Measurements from ENCODE around the gene CCDC93.
A peak's percentile ranks its signal among the peaks of the same experiment; 100 is the strongest.

Gene CCDC93

GRCh38 chr2:118013724-118014491 lies at the start of gene CCDC93:
TSS of gene CCDC93 (minus strand) at chr2:118014070. CDS start at chr2:118013995, 75 bp downstream.
- peak; percentile 78 to 91 (median 84) for DNase-seq

GRCh38 chr2:118062669-118063068 lies 48.8 kb upstream of the CCDC93 start:
- DNase-seq = no peak

GRCh38 chr2:118062048-118062447 lies 48.2 kb upstream of the CCDC93 start:
- no peak for DNase-seq

- no peak for DNase-seq
Measured at GRCh38 chr2:118061135-118061955, 47.5 kb upstream of the CCDC93 start.

- DNase-seq = no peak
Measured at GRCh38 chr2:118059919-118060478, 46.1 kb upstream of the CCDC93 start.

- DNase-seq = no peak
Measured at GRCh38 chr2:118058951-118059350, 45.1 kb upstream of the CCDC93 start.

GRCh38 chr2:118056801-118057200 lies 42.9 kb upstream of the CCDC93 start:
- no peak for DNase-seq

- DNase-seq = no peak
Measured at GRCh38 chr2:118056165-118056534, 42.3 kb upstream of the CCDC93 start.

GRCh38 chr2:118055512-118056164 lies 41.8 kb upstream of the CCDC93 start:
- DNase-seq = no peak

- DNase-seq = no peak
Measured at GRCh38 chr2:118054213-118055008, 40.5 kb upstream of the CCDC93 start.

- DNase-seq = no peak
Measured at GRCh38 chr2:118053681-118054080, 39.8 kb upstream of the CCDC93 start.

GRCh38 chr2:118052474-118052873 lies 38.6 kb upstream of the CCDC93 start:
- DNase-seq = no peak

GRCh38 chr2:118051826-118052358 lies 38.0 kb upstream of the CCDC93 start:
- no peak for DNase-seq

- DNase-seq = no peak
Measured at GRCh38 chr2:118050974-118051373, 37.1 kb upstream of the CCDC93 start.

- no peak for DNase-seq
Measured at GRCh38 chr2:118050386-118050785, 36.5 kb upstream of the CCDC93 start.

GRCh38 chr2:118049816-118050140 lies 35.9 kb upstream of the CCDC93 start:
- DNase-seq = no peak

GRCh38 chr2:118049140-118049815 lies 35.4 kb upstream of the CCDC93 start:
- no peak for DNase-seq

GRCh38 chr2:118048401-118048800 lies 34.5 kb upstream of the CCDC93 start:
- no peak for DNase-seq

GRCh38 chr2:118047380-118047826 lies 33.5 kb upstream of the CCDC93 start:
- DNase-seq = no peak

GRCh38 chr2:118046634-118047210 lies 32.9 kb upstream of the CCDC93 start:
- DNase-seq = peak in 2 of 6 experiments; percentile 33 to 36

- DNase-seq = no peak
Measured at GRCh38 chr2:118045286-118045685, 31.4 kb upstream of the CCDC93 start.

Data from stimulated activated naive CD4-positive, alpha-beta T cell (primary cell).